ENCODE data around the gene TNFRSF19. TPM values are rescaled to one million over a fixed set of nuclear protein-coding genes. Genes with fewer than 3 reads are reported as not detected.

TNFRSF19 gene
- total RNA-seq, 1 experiment from 2014 or later: 0.24 TPM

GRCh38 chr13:23705583-23705982 lies 135.4 kb downstream of the TNFRSF19 start:
- BruUV-seq (replicated peaks): no TSS peak
- no peak overlapping the region for H3K4me3 ChIP-seq

GRCh38 chr13:23707674-23708073 lies 137.5 kb downstream of the TNFRSF19 start:
- Histone ChIP-seq H3K79me2 (ENCODE audit: low read depth) (no peaks in the 10 kb centered on the region), H2AFZ (no peak overlapping the region), H3K4me1 (replicated peaks; ENCODE audit: insufficient read depth) (no peaks in the 10 kb centered on the region), H3K4me2 (no peak overlapping the region), H3F3A (ENCODE audit: insufficient read depth, low read depth) (no peaks in the 10 kb centered on the region), H3K9me2 (ENCODE audit: insufficient read depth) (no peaks in the 10 kb centered on the region), H4K20me1 (ENCODE audit: insufficient read depth) (no peaks in the 10 kb centered on the region), H3K27me3 (ENCODE audit: insufficient read depth, low read depth) (peaks cover 5% of the 10 kb centered on the region; the same call in 1 of the 2 replicates), H3K9me3 (ENCODE audit: insufficient read depth, low read depth) (no peaks in the 10 kb centered on the region), H3K27ac (no peak overlapping the region), H3K36me3 (ENCODE audit: low read depth) (no peaks in the 10 kb centered on the region), H3K4me3 (no peak overlapping the region)
- DNase-seq: no peak
- ChIA-PET POLR2A (ENCODE audit: unreplicated experiment) (no interaction called here), CTCF (interaction anchor here (0.6 to 0.7 kb wide), 2 partner anchors 84 to 182 kb away, joined by 3 to 5 read pairs; no protein-coding TSS in a partner anchor)
- no TSS peak for BruUV-seq (replicated peaks)
- TF ChIP-seq EZH2 (IDR thresholded peaks at IDR 0.05; ENCODE audit: low read depth) (no peak), CTCF (conservative IDR thresholded peaks at IDR 0.05) (peak; percentile 27; the same call in 1 of the 2 replicates)
- intact Hi-C loops (cut with micrococcal nuclease; ENCODE audit: unreplicated experiment): no loop called here

More at GRCh38 chr13:23705583-23705982, 135.4 kb downstream of the TNFRSF19 start:
- H3K27ac ChIP-seq: no peak overlapping the region
- CTCF ChIA-PET: no interaction called here
- H3K79me2 ChIP-seq (ENCODE audit: low read depth): no peaks in the 10 kb centered on the region
- POLR2A ChIA-PET (ENCODE audit: unreplicated experiment): no interaction called here
- H3K27me3 ChIP-seq (ENCODE audit: insufficient read depth, low read depth): peaks cover 22% of the 10 kb centered on the region
- H3K36me3 ChIP-seq (ENCODE audit: low read depth): no peaks in the 10 kb centered on the region
- H3K4me2 ChIP-seq: no peak overlapping the region
- H3K9me2 ChIP-seq (ENCODE audit: insufficient read depth): no peaks in the 10 kb centered on the region
- no peak for TF ChIP-seq CTCF (conservative IDR thresholded peaks at IDR 0.05)
- TF ChIP-seq EZH2 (IDR thresholded peaks at IDR 0.05; ENCODE audit: low read depth): no peak
- no peak for DNase-seq
- intact Hi-C loops (cut with micrococcal nuclease; ENCODE audit: unreplicated experiment): no loop called here
- H3K4me1 ChIP-seq (replicated peaks; ENCODE audit: insufficient read depth): no peaks in the 10 kb centered on the region
- H3K9me3 ChIP-seq (ENCODE audit: insufficient read depth, low read depth): no peaks in the 10 kb centered on the region
- no peaks in the 10 kb centered on the region for H3F3A ChIP-seq (ENCODE audit: insufficient read depth, low read depth)
- H4K20me1 ChIP-seq (ENCODE audit: insufficient read depth): no peaks in the 10 kb centered on the region
- no peak overlapping the region for H2AFZ ChIP-seq

GRCh38 chr13:23709536-23709935 lies 139.3 kb downstream of the TNFRSF19 start:
- Histone ChIP-seq H3K4me3 (no peak overlapping the region), H3K27ac (no peak overlapping the region), H3K4me1 (replicated peaks; ENCODE audit: insufficient read depth) (no peaks in the 10 kb centered on the region), H3F3A (ENCODE audit: insufficient read depth, low read depth) (no peaks in the 10 kb centered on the region), H3K9me3 (ENCODE audit: insufficient read depth, low read depth) (no peaks in the 10 kb centered on the region), H2AFZ (no peak overlapping the region), H3K9me2 (ENCODE audit: insufficient read depth) (no peaks in the 10 kb centered on the region), H3K4me2 (no peak overlapping the region), H3K36me3 (ENCODE audit: low read depth) (no peaks in the 10 kb centered on the region), H3K27me3 (ENCODE audit: insufficient read depth, low read depth) (no peaks in the 10 kb centered on the region), H3K79me2 (ENCODE audit: low read depth) (no peaks in the 10 kb centered on the region), H4K20me1 (ENCODE audit: insufficient read depth) (no peaks in the 10 kb centered on the region)
- CTCF ChIA-PET: no interaction called here
- no TSS peak for BruUV-seq (replicated peaks)
- DNase-seq: no peak
- intact Hi-C loops (cut with micrococcal nuclease; ENCODE audit: unreplicated experiment): no loop called here
- no peak for TF ChIP-seq EZH2 (IDR thresholded peaks at IDR 0.05; ENCODE audit: low read depth)
- POLR2A ChIA-PET (ENCODE audit: unreplicated experiment): no interaction called here

GRCh38 chr13:23710366-23710765 lies 140.2 kb downstream of the TNFRSF19 start:
- no peaks in the 10 kb centered on the region for H3K4me1 ChIP-seq (replicated peaks; ENCODE audit: insufficient read depth)
- H3K36me3 ChIP-seq (ENCODE audit: low read depth): no peaks in the 10 kb centered on the region
- H2AFZ ChIP-seq: no peak overlapping the region
- no peaks in the 10 kb centered on the region for H3F3A ChIP-seq (ENCODE audit: insufficient read depth, low read depth)
- DNase-seq: no peak
- no peak overlapping the region for H3K4me3 ChIP-seq
- no peaks in the 10 kb centered on the region for H3K79me2 ChIP-seq (ENCODE audit: low read depth)
- no TSS peak for BruUV-seq (replicated peaks)
- no peaks in the 10 kb centered on the region for H3K9me2 ChIP-seq (ENCODE audit: insufficient read depth)
- no peaks in the 10 kb centered on the region for H3K27me3 ChIP-seq (ENCODE audit: insufficient read depth, low read depth)
- intact Hi-C loops (cut with micrococcal nuclease; ENCODE audit: unreplicated experiment): no loop called here
- H3K4me2 ChIP-seq: no peak overlapping the region
- no peak overlapping the region for H3K27ac ChIP-seq
- no peaks in the 10 kb centered on the region for H4K20me1 ChIP-seq (ENCODE audit: insufficient read depth)
- no peak for TF ChIP-seq CTCF (conservative IDR thresholded peaks at IDR 0.05)
- H3K9me3 ChIP-seq (ENCODE audit: insufficient read depth, low read depth): no peaks in the 10 kb centered on the region
- CTCF ChIA-PET: no interaction called here
- POLR2A ChIA-PET (ENCODE audit: unreplicated experiment): no interaction called here

Data from PC-9 (cell line).